Nephron progenitor cell (in vitro differentiated cells): ENCODE measurements around the gene MED20.

Source experiments
- DNase-seq: peaks from one replicate; pipeline ENCODE4 v3.0.0; 2021
- H3K27ac Mint-ChIP-seq: 2 replicates; pipeline ENCODE4 v1.8.0; 2021; ENCODE audit warnings: mild to moderate bottlenecking, moderate library complexity, mixed read lengths
- H3K27me3 Mint-ChIP-seq: 2 replicates; pipeline ENCODE4 v1.8.0; 2021; ENCODE audit warnings: mild to moderate bottlenecking, low read depth, mixed read lengths; ENCODE audit not compliant: poor library complexity
- H3K36me3 Mint-ChIP-seq: 2 replicates; pipeline ENCODE4 v1.8.0; 2021; ENCODE audit warnings: low read depth, mixed read lengths
- H3K4me1 Mint-ChIP-seq: 2 replicates; pipeline ENCODE4 v1.8.0; 2021; ENCODE audit warnings: mixed read lengths
- H3K4me3 Mint-ChIP-seq: 2 replicates; pipeline ENCODE4 v1.8.0; 2021; ENCODE audit warnings: mild to moderate bottlenecking, moderate library complexity, mixed read lengths
- H3K9me3 Mint-ChIP-seq: 2 replicates; pipeline ENCODE4 v1.8.0; 2021; ENCODE audit warnings: mild to moderate bottlenecking, moderate library complexity, mixed read lengths
- TF ChIP-seq, protein P1 (sequence below): fragments of 200-600 bp; sonication (generic); IDR thresholded peaks from 2 replicates; pipeline ENCODE4 v1.5.0; 2021; ENCODE audit warnings: antibody characterized with exemption

MED20 gene

DNA sequence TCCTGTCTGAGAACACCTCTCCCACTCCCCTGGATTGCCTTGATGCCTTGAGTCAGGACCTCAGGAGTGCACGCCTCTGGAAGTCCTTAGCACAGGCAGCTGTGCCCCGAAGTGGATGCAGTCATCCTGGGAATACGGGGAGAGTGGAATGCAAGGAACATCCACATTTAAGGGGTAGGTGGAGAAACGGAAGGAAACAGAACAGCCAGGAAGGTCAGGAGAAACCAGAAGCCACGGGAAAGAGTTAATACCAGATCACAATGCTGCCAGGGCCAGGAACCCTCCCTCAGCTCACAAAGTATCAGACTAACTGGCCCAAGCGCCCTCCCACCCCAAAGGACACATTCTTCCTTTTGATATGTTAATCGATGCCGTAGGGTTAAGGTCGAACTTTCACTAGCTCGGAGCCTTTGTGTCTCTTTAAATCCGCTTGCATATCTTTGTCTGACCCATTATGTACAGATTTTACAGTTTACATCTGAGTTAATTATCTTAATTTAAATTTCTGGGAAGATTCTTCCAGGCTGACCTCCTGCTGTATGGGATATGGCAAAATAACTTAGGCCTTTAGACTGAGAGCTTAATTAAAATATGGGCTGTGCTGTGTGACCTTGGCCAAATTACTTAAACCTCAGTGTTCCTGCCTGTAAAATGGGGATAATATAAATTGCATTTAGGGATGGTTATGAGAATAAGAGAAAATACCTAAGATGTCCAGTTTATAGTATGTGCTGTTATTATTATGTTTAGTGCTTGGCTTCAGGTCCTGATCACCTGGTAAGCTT is 44.7 kb upstream of the MED20 start:
- H3K4me3 Mint-ChIP-seq: no peak overlapping the region
- H3K9me3 Mint-ChIP-seq: no peaks in the 10 kb centered on the region
- TF ChIP-seq, protein P1, sequence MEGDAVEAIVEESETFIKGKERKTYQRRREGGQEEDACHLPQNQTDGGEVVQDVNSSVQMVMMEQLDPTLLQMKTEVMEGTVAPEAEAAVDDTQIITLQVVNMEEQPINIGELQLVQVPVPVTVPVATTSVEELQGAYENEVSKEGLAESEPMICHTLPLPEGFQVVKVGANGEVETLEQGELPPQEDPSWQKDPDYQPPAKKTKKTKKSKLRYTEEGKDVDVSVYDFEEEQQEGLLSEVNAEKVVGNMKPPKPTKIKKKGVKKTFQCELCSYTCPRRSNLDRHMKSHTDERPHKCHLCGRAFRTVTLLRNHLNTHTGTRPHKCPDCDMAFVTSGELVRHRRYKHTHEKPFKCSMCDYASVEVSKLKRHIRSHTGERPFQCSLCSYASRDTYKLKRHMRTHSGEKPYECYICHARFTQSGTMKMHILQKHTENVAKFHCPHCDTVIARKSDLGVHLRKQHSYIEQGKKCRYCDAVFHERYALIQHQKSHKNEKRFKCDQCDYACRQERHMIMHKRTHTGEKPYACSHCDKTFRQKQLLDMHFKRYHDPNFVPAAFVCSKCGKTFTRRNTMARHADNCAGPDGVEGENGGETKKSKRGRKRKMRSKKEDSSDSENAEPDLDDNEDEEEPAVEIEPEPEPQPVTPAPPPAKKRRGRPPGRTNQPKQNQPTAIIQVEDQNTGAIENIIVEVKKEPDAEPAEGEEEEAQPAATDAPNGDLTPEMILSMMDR: no peak
- peak overlapping the region; percentile 27 for H3K27ac Mint-ChIP-seq
- DNase-seq: peak; percentile 7
- H3K36me3 Mint-ChIP-seq: no peaks in the 10 kb centered on the region
- H3K27me3 Mint-ChIP-seq: peaks cover 4% of the 10 kb centered on the region
- peaks cover 27% of the 10 kb centered on the region for H3K4me1 Mint-ChIP-seq

DNA sequence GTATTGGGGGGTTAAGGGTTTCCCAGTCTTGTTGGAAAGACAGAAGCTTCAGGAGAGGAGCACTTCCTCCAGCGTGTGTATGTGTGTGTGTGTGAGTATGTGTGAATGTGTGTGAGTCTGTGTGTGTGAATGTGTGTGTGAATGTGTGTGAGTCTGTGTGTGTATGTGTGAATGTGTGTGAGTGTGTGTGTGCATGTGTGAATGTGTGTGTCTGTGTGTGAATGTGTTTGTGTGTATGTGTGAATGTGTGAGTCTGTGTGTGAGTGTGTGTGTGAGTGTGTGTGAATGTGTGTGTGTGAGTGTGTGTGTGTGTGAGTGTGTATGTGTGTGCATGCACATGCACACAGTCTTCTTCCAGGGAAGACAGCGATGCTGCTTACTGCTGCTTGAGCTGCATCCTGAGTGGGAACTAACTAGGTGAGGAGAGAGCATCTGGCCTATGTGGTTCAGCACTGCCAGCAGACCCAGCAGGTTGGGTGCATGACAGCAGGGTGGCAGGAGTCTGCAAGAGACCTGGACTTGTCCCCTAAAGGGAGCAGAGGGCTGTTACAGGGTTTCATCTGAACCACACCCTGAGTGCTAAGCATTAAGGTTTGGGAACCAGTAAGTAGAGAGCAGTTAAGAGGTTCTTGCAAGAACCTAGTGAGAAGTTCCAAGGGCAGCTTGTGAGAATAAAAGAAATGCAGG is 43.4 kb upstream of the MED20 start:
- peaks cover 27% of the 10 kb centered on the region for H3K4me1 Mint-ChIP-seq

DNA sequence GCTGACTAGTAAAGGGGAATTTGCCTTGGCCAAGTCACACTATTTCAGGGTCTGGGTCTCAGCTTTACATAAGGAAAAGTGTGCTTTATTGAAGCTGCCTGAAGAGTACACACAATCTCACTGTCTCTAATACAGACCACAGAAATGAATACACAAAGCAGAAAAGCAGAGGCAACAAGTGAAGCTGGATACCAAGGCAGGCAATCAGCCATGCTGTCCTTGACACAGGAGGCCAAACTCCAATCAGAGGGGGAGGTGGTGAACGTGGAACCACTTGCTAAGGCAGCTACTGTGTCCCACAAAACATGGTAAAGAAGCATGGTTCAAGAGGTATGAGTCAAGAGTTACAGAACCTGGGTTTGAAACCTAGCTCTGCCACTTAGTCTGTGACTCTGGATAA is 42.4 kb upstream of the MED20 start:
- Mint-ChIP-seq H3K27me3 (peaks cover 4% of the 10 kb centered on the region), H3K9me3 (no peaks in the 10 kb centered on the region), H3K4me3 (no peak overlapping the region), H3K36me3 (no peaks in the 10 kb centered on the region), H3K27ac (no peak overlapping the region), H3K4me1 (peaks cover 27% of the 10 kb centered on the region)
- no peak for DNase-seq
- TF ChIP-seq, protein P1: no peak

More for the DNA sequence above, 43.4 kb upstream of the MED20 start:
- no peaks in the 10 kb centered on the region for H3K36me3 Mint-ChIP-seq
- TF ChIP-seq, protein P1: no peak
- H3K27ac Mint-ChIP-seq: peak overlapping the region; percentile 0
- no peak for DNase-seq
- no peak overlapping the region for H3K4me3 Mint-ChIP-seq
- no peaks in the 10 kb centered on the region for H3K9me3 Mint-ChIP-seq
- H3K27me3 Mint-ChIP-seq: peaks cover 4% of the 10 kb centered on the region

DNA sequence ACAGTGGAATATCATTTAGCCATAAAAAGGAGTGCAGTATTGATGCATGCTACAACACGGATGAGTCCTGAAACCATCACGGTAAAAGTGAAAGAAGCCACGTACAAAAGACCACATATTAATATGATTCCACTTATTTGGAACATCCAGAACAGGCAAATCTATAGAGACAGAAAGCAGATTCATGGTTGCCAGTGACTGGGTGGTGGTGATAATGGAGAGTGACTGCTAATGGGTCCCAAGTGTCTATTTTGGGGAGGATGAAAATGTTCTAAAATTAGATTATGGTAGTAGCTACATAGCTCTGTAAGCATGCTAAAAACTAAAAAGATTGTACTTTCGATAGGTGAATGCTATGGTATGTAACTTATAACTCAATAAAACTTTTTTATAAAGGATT is 39.1 kb upstream of the MED20 start:
- DNase-seq: no peak
- H3K4me3 Mint-ChIP-seq: no peak overlapping the region
- H3K36me3 Mint-ChIP-seq: no peaks in the 10 kb centered on the region
- TF ChIP-seq, protein P1: no peak
- no peak overlapping the region for H3K27ac Mint-ChIP-seq
- H3K27me3 Mint-ChIP-seq: no peaks in the 10 kb centered on the region
- no peaks in the 10 kb centered on the region for H3K9me3 Mint-ChIP-seq
- peaks cover 6% of the 10 kb centered on the region for H3K4me1 Mint-ChIP-seq

DNA sequence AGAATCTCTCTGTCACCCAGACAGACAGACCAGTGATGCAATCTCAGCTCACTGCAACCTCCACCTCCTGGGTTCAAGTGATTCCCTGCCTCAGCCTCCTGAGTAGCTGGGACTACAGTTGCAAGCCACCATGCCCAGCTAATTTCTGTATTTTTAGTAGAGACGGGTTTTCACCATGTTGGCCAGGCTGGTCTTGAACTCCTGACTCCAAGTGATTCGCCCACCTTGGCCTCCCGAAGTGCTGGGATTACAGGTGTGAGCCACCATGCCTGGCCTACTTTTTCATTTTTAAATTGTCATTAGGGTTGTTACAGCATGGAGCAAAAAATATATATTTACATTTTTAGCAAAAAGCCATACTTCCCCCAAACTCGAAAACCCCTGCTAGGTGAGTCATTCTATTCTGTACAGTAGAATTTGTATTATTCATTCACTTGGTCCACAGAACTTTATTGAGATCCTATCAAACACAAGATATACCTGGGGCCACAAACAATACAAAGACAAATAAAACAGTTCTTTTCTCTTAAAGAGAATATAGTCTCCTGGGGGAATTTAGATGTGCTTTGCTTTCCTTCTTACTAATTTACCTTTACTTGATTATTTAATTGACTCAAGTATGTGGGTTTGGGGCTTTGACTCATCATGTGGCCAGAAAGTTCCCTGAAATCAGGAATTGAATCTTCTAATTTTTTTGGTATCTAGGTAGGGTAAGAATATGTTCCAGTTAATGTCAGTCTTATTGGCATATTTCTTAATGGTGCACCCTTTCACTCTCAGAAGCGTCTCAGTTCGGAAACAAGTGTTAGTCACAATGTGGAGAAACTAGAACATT is 37.3 kb upstream of the MED20 start:
- Mint-ChIP-seq H3K4me3 (no peak overlapping the region), H3K9me3 (no peaks in the 10 kb centered on the region), H3K27me3 (no peaks in the 10 kb centered on the region), H3K4me1 (peaks cover 6% of the 10 kb centered on the region), H3K36me3 (no peaks in the 10 kb centered on the region), H3K27ac (no peak overlapping the region)
- DNase-seq: no peak
- TF ChIP-seq, protein P1: no peak
